ENCODE results near the gene BTG2.
"Not testable (repeated sequence)": the region's sequence is repeated elsewhere in the genome, so short reads cannot be mapped to it uniquely, and the experiment has no call there.

The BTG2 gene

GRCh38 chr1:203304919-203305808, at the start of gene BTG2:
Gene BTG2 (plus strand): TSS chr1:203305519. CDS start chr1:203305607, 88 bp downstream.
- DNase-seq: peak; percentile 92

DNA sequence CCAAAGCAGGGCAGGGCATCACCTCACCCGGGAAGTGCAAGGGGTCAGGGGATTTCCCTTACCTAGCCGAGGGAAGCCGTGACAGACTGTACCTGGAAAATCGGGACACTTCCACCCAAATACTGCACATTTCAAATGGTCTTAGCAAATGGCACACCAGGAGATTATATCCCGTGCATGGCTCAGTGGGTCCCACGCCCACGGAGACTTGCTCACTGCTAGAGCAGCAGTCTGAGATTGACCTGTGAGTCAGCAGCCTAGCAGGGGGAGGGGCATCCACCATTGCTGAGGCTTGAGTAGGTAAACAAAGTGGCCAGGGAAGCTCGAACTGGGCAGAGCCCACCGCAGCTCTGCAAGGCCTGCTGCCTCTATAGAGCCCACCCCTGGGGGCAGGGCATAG, 48.7 kb upstream of the BTG2 start:
- not testable (repeated sequence) for DNase-seq

DNA sequence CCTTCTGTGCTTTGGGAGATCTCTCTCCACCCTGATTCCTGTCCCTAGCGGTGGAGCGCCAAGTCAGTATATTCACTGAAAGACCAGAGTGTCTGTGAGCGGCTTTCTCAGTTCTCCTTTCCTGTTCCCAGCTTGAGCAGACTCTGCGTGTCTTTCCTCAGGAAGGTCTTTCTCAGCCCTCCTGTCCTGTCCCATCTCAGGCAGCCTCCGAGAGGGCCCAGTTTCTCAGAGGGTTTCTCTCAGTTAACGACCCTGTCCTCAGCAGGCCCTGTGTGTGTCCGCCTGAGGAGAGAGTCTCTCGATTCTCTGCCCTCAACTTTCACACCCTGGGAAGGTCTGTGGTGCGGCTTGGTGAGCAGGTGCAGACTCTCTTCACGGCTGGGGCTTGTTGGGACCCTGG, 41.8 kb upstream of the BTG2 start:
- DNase-seq: no peak

DNA sequence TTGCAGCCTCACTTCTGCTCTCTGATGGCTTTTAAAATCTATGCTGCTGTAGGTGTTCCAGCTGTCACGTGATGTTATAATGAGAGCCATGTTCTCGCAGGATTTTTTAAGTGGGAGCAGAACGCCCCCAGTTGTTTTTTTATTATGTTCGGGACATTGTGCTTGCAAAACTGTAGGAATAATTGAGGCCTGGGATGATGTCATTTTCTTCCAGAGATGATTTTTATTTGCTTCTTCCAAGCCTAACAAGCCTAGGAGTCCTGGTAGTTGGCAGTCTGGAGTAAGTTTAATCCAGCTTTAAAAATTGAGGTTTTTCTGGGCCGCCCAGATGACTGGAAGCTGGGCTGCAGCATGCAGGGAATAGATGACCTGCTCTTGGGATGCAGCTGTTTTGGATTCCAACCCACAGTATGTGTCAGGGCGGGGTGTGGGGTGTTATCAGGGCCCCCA, 41.2 kb upstream of the BTG2 start:
- no peak for DNase-seq

- no peak for DNase-seq
These were observed 39.8 kb upstream of the BTG2 start for GRCh38 chr1:203265541-203265940.

DNA sequence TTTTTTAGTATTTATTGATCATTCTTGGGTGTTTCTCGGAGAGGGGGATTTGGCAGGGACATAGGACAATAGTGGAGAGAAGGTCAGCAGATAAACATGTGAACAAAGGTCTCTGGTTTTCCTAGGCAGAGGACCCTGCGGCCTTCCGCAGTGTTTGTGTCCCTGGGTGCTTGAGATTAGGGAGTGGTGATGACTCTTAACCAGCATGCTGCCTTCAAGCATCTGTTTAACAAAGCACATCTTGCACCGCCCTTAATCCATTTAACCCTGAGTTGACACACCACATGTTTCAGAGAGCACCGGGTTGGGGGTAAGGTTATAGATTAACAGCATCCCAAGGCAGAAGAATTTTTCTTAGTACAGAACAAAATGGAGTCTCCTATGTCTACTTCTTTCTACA, 39.2 kb upstream of the BTG2 start:
- DNase-seq: not testable (repeated sequence)

GRCh38 chr1:203267347-203267846, 37.9 kb upstream of the BTG2 start:
- peak; percentile 91 for DNase-seq

DNA sequence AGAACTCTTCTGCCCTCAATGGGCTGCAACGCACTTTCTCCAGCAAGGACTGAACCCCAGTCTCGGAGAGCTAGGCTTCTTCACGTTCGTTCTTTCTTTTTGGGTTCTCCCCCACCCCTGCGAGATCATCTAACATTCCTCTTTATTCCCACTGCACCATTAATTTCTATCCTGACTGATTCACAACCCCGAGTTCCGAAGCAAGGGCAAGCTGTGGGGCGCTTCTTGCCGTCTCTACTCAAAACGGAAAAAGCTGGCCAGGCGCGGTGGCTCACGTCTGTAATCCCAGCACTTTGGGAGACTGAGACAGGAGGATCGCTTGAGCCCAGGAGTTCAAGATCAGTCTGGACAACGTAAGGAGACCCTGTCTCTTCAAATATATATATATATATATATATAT, 37.4 kb upstream of the BTG2 start:
- no peak for DNase-seq

- peak; percentile 85 for DNase-seq
These were observed 36.2 kb upstream of the BTG2 start for GRCh38 chr1:203268901-203269653.

DNA sequence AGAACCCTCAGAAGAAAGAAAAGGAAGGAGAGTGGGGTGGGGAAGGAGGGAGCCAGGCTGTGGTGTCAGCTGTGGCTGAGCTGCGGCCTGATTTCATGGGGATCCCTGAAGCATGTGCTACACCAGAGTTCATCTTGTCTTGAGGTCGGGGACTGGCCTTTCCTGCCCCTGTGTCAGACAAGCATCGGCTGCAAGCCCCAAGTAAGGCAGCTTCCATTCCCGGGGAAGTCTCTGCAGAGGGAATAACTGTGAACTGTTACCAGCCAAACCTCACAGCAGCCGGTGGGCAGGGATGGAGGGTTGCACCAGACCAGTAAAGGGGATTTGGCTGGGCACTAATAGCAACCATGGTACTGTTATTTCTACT, 35.7 kb upstream of the BTG2 start:
- DNase-seq: no peak

GRCh38 chr1:203270448-203270847, 34.9 kb upstream of the BTG2 start:
- DNase-seq: no peak

DNA sequence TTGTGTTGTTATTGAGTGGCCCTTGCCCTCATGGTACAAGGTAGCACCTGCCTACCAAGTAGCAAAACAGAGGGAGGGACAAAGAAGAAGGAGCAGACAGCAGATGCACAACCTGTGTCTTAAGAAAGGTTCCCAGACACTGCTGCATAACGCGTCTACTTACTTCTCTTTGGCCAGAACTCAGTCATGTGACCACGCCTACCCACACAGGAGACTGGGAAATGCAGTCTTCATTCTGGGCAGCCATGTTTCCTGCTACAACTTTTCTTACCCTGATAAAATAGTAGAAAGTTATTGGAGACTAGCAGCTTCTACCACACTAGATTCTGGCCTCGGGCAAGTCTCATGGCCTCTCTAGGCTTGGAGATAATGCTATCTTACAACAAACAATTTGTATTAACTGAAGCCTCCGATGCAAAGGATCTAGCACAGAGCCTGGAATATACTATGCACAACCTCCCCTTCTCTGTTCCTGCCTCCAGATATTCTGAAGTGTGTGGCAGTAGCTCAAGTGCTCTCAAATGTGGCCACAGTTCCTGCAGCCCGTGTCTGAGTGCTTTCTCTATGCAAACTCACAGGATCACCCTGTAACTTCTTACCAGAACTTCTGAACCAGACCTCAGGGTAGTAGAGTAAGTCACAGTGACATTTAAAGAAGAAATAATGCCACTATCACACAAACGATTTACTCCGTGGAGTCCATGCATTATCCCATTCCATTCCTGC, 34.1 kb upstream of the BTG2 start:
- peak; percentile 36 for DNase-seq

DNA sequence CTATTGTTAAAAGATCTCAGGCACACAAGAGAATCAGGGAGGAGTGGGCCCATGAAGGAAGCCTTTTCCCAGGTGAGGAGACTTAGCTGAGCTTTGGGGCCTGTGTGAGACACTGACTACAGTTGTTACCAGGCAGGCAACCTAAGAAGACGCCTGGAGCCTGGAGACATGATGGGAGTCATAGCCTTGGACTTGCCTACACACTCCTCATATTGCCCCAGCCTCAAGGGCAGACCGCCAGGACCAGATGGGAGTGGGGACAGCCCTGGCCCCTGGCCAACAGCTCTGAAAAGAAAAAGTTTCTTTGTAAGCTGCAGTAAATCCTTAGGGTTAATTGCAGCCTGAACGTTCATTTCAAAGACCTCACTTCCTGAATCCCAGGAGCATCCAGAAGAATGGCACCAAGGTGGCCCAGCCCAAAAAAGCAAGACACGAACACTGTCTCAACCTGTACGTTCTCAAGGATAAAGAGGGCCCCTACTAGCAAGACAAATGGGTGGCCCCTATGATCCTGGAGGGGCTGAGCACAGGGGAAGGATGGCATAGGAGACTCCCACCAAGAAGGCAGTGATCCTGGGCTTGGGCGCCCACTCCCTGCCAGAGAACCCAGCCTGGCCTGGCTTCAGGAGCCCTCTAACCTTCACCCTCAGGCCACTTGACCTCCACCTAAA, 33.2 kb upstream of the BTG2 start:
- DNase-seq: no peak

GRCh38 chr1:203272633-203273205, 32.6 kb upstream of the BTG2 start:
- DNase-seq: no peak

- peak; percentile 96 for DNase-seq
These were observed 32.0 kb upstream of the BTG2 start for GRCh38 chr1:203273206-203273868.

DNA sequence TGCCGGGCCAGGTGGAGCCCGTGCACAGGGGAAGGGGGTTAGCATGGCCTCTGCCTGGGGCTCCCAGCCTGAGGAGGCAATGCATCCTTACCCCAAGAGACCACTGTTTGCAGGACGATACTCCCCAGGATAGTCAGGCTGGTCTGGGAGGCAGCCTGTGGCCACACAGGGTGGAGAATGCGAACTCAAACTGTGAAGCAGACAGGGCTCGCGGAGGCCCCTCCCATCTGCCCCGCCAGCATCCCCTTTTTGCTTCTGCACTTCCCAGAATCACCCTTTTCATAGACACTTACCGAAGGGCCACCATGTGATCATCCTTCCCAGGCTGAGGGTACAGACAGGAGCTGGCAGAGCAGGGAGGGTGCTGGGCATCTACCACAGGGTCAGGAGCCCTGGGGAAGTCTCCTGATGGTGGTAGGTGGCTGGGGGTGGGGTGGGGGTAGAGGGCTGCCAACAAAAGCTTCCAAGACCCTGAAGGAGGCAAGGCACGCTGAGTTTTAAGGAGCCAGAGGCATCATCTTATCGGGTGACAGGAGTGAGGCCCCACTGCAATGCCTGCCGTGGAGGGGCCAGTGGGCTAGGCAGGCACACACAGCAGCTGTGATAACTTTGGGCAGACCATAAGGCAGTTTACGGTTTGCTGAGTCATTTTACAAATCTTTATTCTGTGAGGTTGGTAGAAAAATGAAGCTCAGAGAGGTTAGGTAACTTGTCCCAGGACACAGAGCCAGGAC, 31.3 kb upstream of the BTG2 start:
- DNase-seq: peak; percentile 47

GRCh38 chr1:203274603-203275381, 30.5 kb upstream of the BTG2 start:
- DNase-seq: no peak

DNA sequence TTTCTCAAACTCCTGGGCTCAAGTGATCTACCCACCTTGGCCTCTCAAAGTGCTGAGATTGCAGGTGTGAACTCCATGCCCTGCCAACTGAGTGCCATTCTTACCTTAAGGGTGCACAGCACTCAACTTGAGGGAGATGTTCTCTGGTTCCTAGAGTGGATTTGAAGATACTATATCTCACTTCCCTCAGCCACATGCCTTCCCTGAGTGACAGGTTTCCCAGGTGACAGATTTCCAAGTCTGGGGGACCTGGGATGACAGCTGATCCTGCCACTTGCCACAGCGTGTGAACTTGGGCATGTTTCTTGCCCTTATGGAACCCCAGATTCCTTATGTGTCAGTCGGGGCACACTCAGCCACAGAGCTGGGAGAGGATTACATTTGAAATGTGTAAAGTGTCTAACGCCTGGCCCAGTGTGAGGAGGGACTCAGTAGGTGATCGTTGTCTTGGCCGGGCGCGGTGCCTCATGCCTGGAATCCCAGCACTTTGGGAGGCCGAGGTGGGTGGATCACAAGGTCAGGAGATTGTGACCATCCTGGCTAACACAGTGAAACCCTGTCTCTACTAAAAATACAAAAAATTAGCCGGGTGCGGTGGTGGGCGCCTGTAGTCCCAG, 29.6 kb upstream of the BTG2 start:
- DNase-seq: no peak

GRCh38 chr1:203276408-203276807, 28.9 kb upstream of the BTG2 start:
- DNase-seq: no peak
